ENCODE data around the gene ZC4H2. TPM values are rescaled to one million over a fixed set of nuclear protein-coding genes. Genes with fewer than 3 reads are reported as not detected.
A peak's percentile ranks its signal among the peaks of the same experiment; 100 is the strongest.

ZC4H2 gene, protein sequence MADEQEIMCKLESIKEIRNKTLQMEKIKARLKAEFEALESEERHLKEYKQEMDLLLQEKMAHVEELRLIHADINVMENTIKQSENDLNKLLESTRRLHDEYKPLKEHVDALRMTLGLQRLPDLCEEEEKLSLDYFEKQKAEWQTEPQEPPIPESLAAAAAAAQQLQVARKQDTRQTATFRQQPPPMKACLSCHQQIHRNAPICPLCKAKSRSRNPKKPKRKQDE
- total RNA-seq (1 to 10 TPM; 7.8 to 8.7 TPM), total RNA-seq (1.2 to 16.8 (median 7.0) reads per million in 172 experiments)
- polyA plus RNA-seq (2013, experiment 1 of 2): 7.1 TPM
- 10.0 TPM for polyA plus RNA-seq (2013, experiment 2 of 2)

DNA sequence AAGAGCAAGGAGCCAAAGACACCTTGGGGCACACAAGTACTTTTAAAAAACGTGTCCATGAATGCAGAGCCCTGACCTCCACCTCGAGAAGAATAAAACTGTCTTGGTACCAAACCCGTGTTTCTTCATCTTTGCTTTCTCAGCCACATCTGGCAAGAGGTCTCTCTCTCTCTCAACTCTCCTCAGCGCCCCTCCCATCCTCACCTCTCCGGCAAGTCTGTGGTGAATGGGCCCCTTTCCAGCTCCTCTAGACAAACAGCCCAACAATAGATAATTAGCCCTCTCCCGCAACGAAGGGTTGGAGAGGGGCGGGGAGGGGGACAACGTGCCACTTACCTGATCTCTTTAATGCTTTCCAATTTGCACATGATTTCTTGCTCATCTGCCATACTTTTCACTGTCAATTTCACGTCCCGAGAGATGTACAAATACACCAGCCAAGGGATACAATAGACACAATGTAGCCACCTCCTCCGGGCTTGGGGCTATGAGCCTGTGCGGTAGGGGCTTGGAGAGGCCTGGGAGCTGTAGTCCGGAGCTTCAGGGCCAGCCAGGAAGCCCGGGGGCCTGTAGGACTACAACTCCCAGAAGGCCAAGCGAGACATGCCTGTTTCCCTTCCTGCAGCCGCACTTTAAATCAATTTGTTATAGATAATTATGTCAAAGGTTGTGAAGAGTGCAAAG lies at the start of gene ZC4H2:
Gene ZC4H2, minus strand, starts transcription at position 462 of the 684 bp plus-strand sequence. Its CDS starts 73 bp downstream, at position 389.
- CTCF ChIA-PET: interaction anchor here (0.5 to 2.4 kb wide), 2 partner anchors 58 to 650 kb away, joined by 3 to 12 read pairs; partner anchors contain the start of gene ZC3H12B
- H3K27ac Mint-ChIP-seq: peak within 1 kb of the TSS; percentile 81
- H3K27ac ChIP-seq (ENCODE audit: low read depth in 1 of 2, low read length in 2 of 2): no peak within 1 kb of the TSS

DNA sequence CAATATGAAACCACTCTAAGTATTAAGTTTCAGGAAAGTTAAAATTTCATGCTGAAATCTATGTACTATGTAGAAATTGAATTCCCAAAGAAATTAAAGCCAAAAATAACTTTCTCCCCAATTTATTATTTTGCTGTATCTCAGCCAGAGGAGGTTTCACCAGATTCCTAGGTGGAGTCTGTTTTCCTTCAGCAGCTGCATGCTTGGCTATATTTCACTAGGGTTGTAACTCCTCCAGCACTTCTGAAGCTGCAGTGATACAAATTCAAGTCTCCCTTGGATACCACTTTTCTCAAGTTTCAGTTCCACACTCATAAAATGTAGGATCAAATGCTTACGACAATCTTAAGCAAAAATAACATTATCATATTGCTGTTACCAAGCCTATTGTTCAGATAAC lies 41.2 kb upstream of the ZC4H2 start:
- no peaks in the 10 kb centered on the region for H3K4me1 ChIP-seq (ENCODE audit: insufficient read depth, low read length)
- CTCF ChIA-PET: no interaction called here
- ATAC-seq (ENCODE audit: poor library complexity): no peak

More for the DNA sequence above, at the start of gene ZC4H2:
- H3K4me3 ChIP-seq (ENCODE audit: low read length): peak within 1 kb of the TSS; percentile 74
- TF ChIP-seq, protein P1, sequence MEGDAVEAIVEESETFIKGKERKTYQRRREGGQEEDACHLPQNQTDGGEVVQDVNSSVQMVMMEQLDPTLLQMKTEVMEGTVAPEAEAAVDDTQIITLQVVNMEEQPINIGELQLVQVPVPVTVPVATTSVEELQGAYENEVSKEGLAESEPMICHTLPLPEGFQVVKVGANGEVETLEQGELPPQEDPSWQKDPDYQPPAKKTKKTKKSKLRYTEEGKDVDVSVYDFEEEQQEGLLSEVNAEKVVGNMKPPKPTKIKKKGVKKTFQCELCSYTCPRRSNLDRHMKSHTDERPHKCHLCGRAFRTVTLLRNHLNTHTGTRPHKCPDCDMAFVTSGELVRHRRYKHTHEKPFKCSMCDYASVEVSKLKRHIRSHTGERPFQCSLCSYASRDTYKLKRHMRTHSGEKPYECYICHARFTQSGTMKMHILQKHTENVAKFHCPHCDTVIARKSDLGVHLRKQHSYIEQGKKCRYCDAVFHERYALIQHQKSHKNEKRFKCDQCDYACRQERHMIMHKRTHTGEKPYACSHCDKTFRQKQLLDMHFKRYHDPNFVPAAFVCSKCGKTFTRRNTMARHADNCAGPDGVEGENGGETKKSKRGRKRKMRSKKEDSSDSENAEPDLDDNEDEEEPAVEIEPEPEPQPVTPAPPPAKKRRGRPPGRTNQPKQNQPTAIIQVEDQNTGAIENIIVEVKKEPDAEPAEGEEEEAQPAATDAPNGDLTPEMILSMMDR (IDR thresholded peaks at IDR 0.05): no peak
- H3K9me3 Mint-ChIP-seq: no peaks in the 10 kb centered on the region
- peaks cover 13% of the 10 kb centered on the region for H3K36me3 Mint-ChIP-seq (ENCODE audit: low read depth)
- no peaks in the 10 kb centered on the region for H3K27me3 ChIP-seq (ENCODE audit: control insufficient read depth in 1 of 2, insufficient read depth in 2 of 2, low read length in 2 of 2)
- peaks cover 28% of the 10 kb centered on the region for H3K4me1 Mint-ChIP-seq (ENCODE audit: low read depth)
- peak within 1 kb of the TSS; percentile 98 for H3K4me3 Mint-ChIP-seq
- intact Hi-C loops (cut with DNase I, micrococcal nuclease): loop anchor here (1.0 to 10.0 kb wide), 6 partner anchors 58 to 1414 kb away; partner anchors contain the start of genes AMER1 (in 2 of the 2), ZC3H12B (in 2 of the 2), LAS1L (in 1 of the 2) and MTMR8 (in 1 of the 2)
- H3K36me3 ChIP-seq (ENCODE audit: insufficient read depth, low read length): no peaks in the 10 kb centered on the region
- H3K27me3 Mint-ChIP-seq: no peaks in the 10 kb centered on the region
- POLR2A ChIA-PET: interaction anchor here (1.0 to 3.1 kb wide), 4 partner anchors 56 to 559 kb away, joined by 3 to 21 read pairs (median 4); partner anchors contain the start of genes LAS1L and ZC3H12B
- DNase-seq (peak; percentile 34 to 85 (median 59)), ATAC-seq (ENCODE audit: poor library complexity) (peak; percentile 96)
- peaks cover 14% of the 10 kb centered on the region for H3K4me1 ChIP-seq (ENCODE audit: insufficient read depth, low read length)
- H3K9me3 ChIP-seq (ENCODE audit: control insufficient read depth in 1 of 2, insufficient read depth in 1 of 2, low read length in 2 of 2): no peaks in the 10 kb centered on the region

DNA sequence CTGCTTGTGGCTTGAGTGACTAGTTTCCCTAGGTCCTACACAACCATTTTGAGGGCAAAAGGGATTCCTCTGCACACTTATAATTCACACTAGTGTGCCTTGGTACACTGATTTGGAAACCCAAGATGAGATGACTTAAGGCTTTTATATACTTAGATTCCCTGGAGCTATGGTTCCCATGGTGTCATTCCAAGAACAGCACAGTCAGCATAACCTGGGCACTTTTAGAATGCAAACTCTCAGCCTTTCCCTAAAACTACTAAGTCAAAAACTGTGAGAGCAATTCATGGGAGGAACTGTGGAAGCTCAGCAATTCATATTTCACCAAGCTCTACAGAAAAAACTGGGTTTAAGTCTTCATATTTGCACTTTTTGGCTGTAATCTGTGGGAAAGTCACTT lies 38.0 kb upstream of the ZC4H2 start:
- Histone ChIP-seq H3K27ac (ENCODE audit: low read depth in 1 of 2, low read length in 2 of 2) (no peak overlapping the region), H3K4me1 (ENCODE audit: insufficient read depth, low read length) (no peaks in the 10 kb centered on the region), H3K9me3 (ENCODE audit: control insufficient read depth in 1 of 2, insufficient read depth in 1 of 2, low read length in 2 of 2) (peaks cover 0 to 5% of the 10 kb centered on the region in 2 experiments), H3K4me3 (ENCODE audit: low read length) (no peak overlapping the region), H3K27me3 (ENCODE audit: control insufficient read depth in 1 of 2, insufficient read depth in 2 of 2, low read length in 2 of 2) (no peaks in the 10 kb centered on the region), H3K36me3 (ENCODE audit: insufficient read depth, low read length) (no peaks in the 10 kb centered on the region)
- no peak for ATAC-seq (ENCODE audit: poor library complexity)
- CTCF ChIA-PET: no interaction called here
- no peaks in the 10 kb centered on the region for H3K4me1 Mint-ChIP-seq (ENCODE audit: low read depth)
- intact Hi-C loops (cut with DNase I, micrococcal nuclease): no loop called here
- no peaks in the 10 kb centered on the region for H3K27me3 Mint-ChIP-seq
- H3K9me3 Mint-ChIP-seq: no peaks in the 10 kb centered on the region
- peaks cover under 1% of the 10 kb centered on the region for H3K36me3 Mint-ChIP-seq (ENCODE audit: low read depth)
- DNase-seq: no peak
- no peak overlapping the region for H3K27ac Mint-ChIP-seq
- H3K4me3 Mint-ChIP-seq: no peak overlapping the region
- POLR2A ChIA-PET: no interaction called here
- TF ChIP-seq, protein P1 (IDR thresholded peaks at IDR 0.05): no peak

More for the DNA sequence above, 41.2 kb upstream of the ZC4H2 start:
- intact Hi-C loops (cut with DNase I, micrococcal nuclease): no loop called here
- Mint-ChIP-seq H3K4me1 (ENCODE audit: low read depth) (no peaks in the 10 kb centered on the region), H3K27me3 (no peaks in the 10 kb centered on the region), H3K9me3 (no peaks in the 10 kb centered on the region), H3K4me3 (no peak overlapping the region), H3K27ac (no peak overlapping the region), H3K36me3 (ENCODE audit: low read depth) (peaks cover 11% of the 10 kb centered on the region)
- Histone ChIP-seq H3K27me3 (ENCODE audit: control insufficient read depth in 1 of 2, insufficient read depth in 2 of 2, low read length in 2 of 2) (no peaks in the 10 kb centered on the region), H3K27ac (ENCODE audit: low read depth in 1 of 2, low read length in 2 of 2) (no peak overlapping the region), H3K36me3 (ENCODE audit: insufficient read depth, low read length) (no peaks in the 10 kb centered on the region), H3K4me3 (ENCODE audit: low read length) (no peak overlapping the region), H3K9me3 (ENCODE audit: control insufficient read depth in 1 of 2, insufficient read depth in 1 of 2, low read length in 2 of 2) (peaks cover 0 to 5% of the 10 kb centered on the region in 2 experiments)
- DNase-seq: no peak
- POLR2A ChIA-PET: no interaction called here
- TF ChIP-seq, protein P1 (IDR thresholded peaks at IDR 0.05): no peak

All from CD4-positive, alpha-beta T cell (primary cell).